ENCODE data around the gene TRIM29.

The TRIM29 gene

DNA sequence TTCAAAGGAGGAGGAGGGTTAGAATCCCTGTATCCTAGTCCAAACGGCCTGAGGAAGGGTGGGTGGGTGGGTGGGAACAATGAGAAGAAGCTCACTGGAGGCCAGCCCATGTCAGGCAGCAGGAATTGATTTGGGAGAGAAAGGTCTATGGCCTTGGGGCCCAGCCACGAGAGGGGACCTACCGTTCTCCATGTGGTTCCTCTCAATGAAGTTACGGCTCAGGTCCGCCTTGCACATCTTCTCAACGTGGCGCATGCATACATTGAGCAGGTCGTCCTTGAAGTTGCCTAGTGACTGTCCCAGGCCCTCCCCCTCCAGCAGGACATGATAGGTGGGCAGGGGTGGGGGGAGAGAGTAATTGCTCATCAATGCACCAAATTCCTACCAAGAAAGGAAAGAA is 12.4 kb downstream of the TRIM29 start:
- TF ChIP-seq, protein P1, sequence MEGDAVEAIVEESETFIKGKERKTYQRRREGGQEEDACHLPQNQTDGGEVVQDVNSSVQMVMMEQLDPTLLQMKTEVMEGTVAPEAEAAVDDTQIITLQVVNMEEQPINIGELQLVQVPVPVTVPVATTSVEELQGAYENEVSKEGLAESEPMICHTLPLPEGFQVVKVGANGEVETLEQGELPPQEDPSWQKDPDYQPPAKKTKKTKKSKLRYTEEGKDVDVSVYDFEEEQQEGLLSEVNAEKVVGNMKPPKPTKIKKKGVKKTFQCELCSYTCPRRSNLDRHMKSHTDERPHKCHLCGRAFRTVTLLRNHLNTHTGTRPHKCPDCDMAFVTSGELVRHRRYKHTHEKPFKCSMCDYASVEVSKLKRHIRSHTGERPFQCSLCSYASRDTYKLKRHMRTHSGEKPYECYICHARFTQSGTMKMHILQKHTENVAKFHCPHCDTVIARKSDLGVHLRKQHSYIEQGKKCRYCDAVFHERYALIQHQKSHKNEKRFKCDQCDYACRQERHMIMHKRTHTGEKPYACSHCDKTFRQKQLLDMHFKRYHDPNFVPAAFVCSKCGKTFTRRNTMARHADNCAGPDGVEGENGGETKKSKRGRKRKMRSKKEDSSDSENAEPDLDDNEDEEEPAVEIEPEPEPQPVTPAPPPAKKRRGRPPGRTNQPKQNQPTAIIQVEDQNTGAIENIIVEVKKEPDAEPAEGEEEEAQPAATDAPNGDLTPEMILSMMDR (conservative IDR thresholded peaks at IDR 0.05; ENCODE audit: low read depth, low read length): no peak
- no peak overlapping the region for H3K4me3 ChIP-seq (ENCODE audit: low read length)
- DNase-seq (ENCODE audit: low read depth): no peak

DNA sequence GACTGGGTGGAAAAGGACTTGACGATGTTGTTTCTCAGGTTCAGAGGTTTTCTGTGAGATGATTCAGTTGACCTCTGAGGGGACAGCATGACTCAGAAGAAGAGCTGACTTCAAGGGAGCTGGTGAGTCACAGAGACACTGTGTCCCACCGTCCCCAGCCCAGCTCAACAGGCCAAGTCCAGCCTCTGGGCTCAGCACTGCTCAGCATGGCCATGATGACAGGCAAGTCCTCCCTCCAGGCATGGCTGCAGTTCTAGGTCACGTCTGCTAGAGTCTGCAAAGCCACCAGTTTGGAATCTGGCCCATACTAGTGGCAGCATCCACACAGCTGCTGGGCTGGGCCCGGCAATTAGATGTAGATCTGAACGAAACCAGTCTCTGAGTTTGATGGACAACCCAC is 12.9 kb downstream of the TRIM29 start:
- DNase-seq (ENCODE audit: low read depth): no peak
- no peak overlapping the region for H3K4me3 ChIP-seq (ENCODE audit: low read length)
- TF ChIP-seq, protein P1 (conservative IDR thresholded peaks at IDR 0.05; ENCODE audit: low read depth, low read length): no peak

DNA sequence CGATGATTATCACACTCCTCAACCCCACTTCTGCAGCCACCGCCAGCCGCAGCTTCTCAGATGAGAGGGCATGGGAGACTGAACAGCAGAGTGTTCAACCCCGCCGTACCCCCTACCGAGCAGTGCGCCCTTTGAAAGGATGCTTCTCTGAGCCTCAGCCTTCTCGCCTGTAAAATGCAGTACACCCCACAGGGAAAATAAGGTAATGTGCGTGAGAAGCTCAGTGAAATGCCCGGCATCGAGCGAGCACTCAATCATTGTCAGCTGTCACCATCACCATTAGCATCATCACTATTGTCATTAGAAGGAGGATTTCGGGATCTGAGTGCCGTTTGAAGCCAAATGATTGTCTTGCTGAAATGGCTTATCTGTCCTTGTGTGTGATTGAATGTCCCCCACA is 13.6 kb downstream of the TRIM29 start:
- no peak overlapping the region for H3K4me3 ChIP-seq (ENCODE audit: low read length)
- TF ChIP-seq, protein P1 (conservative IDR thresholded peaks at IDR 0.05; ENCODE audit: low read depth, low read length): no peak
- no peak for DNase-seq (ENCODE audit: low read depth)

DNA sequence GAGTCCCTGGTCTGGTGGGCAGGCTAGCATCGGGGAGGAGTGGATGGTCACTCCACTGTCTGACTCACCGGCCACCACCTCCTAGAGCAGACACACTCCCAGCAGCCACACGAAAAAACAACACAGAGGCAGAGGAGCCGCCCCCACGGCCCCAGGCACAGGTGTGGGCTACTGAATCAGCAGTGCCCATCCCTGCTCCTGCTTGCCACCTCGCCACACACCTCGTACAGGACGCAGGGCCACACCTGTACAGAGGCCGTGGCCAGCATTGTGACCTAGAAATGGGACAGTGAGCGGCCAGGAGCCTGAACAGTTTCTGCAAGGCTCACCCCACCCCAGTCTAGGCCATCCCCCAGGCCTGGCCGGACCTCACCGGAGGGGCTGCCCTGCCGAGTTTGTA is 14.0 kb downstream of the TRIM29 start:
- no peak for DNase-seq (ENCODE audit: low read depth)
- H3K4me3 ChIP-seq (ENCODE audit: low read length): no peak overlapping the region

DNA sequence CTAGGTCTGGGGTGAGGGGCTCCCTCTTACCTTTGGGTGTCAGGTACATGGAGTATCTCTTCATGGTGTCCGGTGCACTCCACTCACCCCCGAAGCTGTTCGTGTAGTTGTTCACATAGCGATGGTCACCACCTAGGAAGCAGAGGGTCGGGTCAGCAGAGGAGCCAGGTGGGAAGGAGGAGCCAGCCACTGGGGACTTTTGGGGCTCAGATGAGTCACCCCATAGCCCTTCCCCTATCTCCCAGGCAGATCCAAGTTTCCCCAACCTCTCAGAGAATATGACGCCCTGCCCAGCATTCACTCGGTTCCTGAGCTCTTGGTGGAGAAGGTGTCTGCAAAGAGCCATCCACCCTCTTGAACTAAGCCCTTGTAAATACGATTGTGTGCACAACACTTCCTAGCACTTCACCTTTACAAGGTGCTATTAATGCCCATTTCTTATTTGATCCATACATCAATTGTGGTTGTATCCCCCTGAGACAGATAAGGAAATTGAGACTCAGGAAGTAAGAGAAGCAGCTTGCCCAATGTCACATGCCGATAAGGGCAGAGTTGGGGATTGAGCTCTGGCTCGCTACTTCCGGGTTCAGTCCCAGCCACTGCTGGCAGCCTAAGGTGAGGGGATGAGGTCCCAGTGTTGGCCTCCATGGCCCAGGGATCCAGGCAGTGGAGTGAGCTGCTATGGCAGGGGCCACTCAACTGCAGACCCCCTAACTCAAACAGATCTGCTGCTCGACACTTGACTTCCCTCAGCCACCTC is 14.8 kb downstream of the TRIM29 start:
- no peak overlapping the region for H3K4me3 ChIP-seq (ENCODE audit: low read length)
- TF ChIP-seq, protein P1 (conservative IDR thresholded peaks at IDR 0.05; ENCODE audit: low read depth, low read length): no peak
- no peak for DNase-seq (ENCODE audit: low read depth)

More for the DNA sequence above, 14.0 kb downstream of the TRIM29 start:
- TF ChIP-seq, protein P1 (conservative IDR thresholded peaks at IDR 0.05; ENCODE audit: low read depth, low read length): no peak

DNA sequence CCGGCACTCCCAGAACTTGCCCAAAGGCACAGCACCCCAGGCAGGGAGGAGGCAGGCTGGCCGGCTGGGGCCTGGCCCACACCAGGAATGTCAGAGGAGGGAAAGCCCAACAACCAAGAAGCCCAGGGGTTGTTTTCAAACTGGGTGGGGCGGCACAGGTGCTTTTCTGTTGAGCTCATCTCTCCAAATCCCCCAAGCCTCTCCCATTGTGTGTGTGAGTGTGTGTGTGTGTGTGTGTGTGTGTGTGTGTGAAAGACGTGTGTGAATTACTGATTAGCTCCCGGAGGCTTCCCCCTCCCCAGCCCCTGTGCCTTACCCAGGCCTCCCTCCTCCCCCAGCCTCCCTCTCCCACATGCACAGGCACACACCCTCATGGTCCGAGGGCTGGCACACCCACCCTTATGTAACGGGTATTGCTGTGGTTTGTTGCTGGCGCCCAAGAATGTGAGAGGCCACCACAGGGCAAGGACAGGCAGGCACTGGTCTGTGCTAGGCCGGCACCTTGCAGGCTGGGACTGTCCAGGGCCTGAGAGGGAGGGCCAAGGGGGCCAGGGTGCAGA is 15.9 kb downstream of the TRIM29 start:
- TF ChIP-seq, protein P1 (conservative IDR thresholded peaks at IDR 0.05; ENCODE audit: low read depth, low read length): no peak
- H3K4me3 ChIP-seq (ENCODE audit: low read length): no peak overlapping the region
- peak; percentile 14 for DNase-seq (ENCODE audit: low read depth)

DNA sequence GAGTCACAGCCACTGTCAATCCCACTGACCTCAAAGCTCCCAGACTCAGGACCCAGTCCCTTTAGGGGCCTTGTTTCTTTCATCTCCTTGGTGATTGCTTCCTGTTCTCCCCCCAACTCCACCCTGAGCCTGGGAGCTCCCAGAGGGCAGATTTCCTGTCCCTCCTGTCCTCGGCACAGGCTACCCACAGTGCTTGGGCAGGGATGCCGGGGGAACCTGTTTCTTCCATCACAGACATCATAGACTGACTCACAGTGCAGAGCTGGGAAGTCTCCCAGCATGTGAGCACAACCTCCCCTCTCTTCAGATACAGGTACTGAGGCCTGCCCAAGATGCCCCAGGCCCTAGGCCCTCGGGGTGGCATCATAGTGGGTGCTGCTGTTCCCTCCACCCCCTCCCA is 16.6 kb downstream of the TRIM29 start:
- no peak for DNase-seq (ENCODE audit: low read depth)
- TF ChIP-seq, protein P1 (conservative IDR thresholded peaks at IDR 0.05; ENCODE audit: low read depth, low read length): no peak
- no peak overlapping the region for H3K4me3 ChIP-seq (ENCODE audit: low read length)

All from retinal pigment epithelial cell (primary cell).